HG02610 (cell line): ENCODE data around the gene CCDC174.
"Not testable (repeated sequence)": the region's sequence is repeated elsewhere in the genome, so short reads cannot be mapped to it uniquely, and the experiment has no call there.

Source experiments
- ATAC-seq: cut with Tn5 transposase; IDR thresholded peaks from one replicate; pipeline ENCODE4 v1.9.1; 2021; ENCODE audit warnings: mild to moderate bottlenecking, moderate library complexity; ENCODE audit not compliant: unreplicated experiment

The CCDC174 gene

GRCh38 chr3:14649466-14649865 lies 2.1 kb upstream of the CCDC174 start:
- ATAC-seq: no peak

GRCh38 chr3:14650193-14650592 lies 1.4 kb upstream of the CCDC174 start:
- no peak for ATAC-seq

GRCh38 chr3:14652360-14652907 lies 872 bp downstream of the CCDC174 start:
- not testable (repeated sequence) for ATAC-seq

- no peak for ATAC-seq
Measured at GRCh38 chr3:14657579-14657978, 6.0 kb downstream of the CCDC174 start.

GRCh38 chr3:14658978-14659377 lies 7.4 kb downstream of the CCDC174 start:
- no peak for ATAC-seq

- no peak for ATAC-seq
Measured at GRCh38 chr3:14660942-14661341, 9.4 kb downstream of the CCDC174 start.

- ATAC-seq: no peak
Measured at GRCh38 chr3:14663396-14664135, 12.0 kb downstream of the CCDC174 start.

- ATAC-seq: no peak
Measured at GRCh38 chr3:14664170-14664569, 12.6 kb downstream of the CCDC174 start.

- ATAC-seq: peak; percentile 67
Measured at GRCh38 chr3:14672588-14672987, 21.0 kb downstream of the CCDC174 start.

GRCh38 chr3:14674841-14675240 lies 23.3 kb downstream of the CCDC174 start, which contains the start of gene C3orf20:
C3orf20 (plus strand) TSS chr3:14675141; CDS start chr3:14682714, 7,573 bp downstream.
- no peak for ATAC-seq

GRCh38 chr3:14676881-14677280 lies 25.3 kb downstream of the CCDC174 start:
- no peak for ATAC-seq

- no peak for ATAC-seq
Measured at GRCh38 chr3:14678015-14678503, 26.5 kb downstream of the CCDC174 start.

GRCh38 chr3:14680115-14680514 lies 28.6 kb downstream of the CCDC174 start:
- no peak for ATAC-seq

GRCh38 chr3:14680716-14681115 lies 29.2 kb downstream of the CCDC174 start:
- ATAC-seq: no peak

GRCh38 chr3:14684447-14684846 lies 32.9 kb downstream of the CCDC174 start:
- no peak for ATAC-seq

- ATAC-seq: no peak
Measured at GRCh38 chr3:14685179-14685578, 33.6 kb downstream of the CCDC174 start.

GRCh38 chr3:14687360-14687759 lies 35.8 kb downstream of the CCDC174 start:
- no peak for ATAC-seq

GRCh38 chr3:14688525-14688924 lies 37.0 kb downstream of the CCDC174 start:
- ATAC-seq: peak; percentile 23

- ATAC-seq: peak; percentile 54
Measured at GRCh38 chr3:14689247-14689980, 37.9 kb downstream of the CCDC174 start.

- ATAC-seq: peak; percentile 66
Measured at GRCh38 chr3:14691239-14691638, 39.7 kb downstream of the CCDC174 start.

GRCh38 chr3:14691719-14692118 lies 40.2 kb downstream of the CCDC174 start:
- no peak for ATAC-seq
